Upper lobe of right lung (tissue), 1 donor: ENCODE data around the gene NDUFAF8. TPM values are rescaled to one million over a fixed set of nuclear protein-coding genes. Genes with fewer than 3 reads are reported as not detected.
A peak's percentile ranks its signal among the peaks of the same experiment; 100 is the strongest.

ENCODE experiments used
- ATAC-seq: fragments of 200-7000 bp; cut with Tn5 transposase; one replicate; pipeline ENCODE4 v1.9.1; 2020; ENCODE audit warnings: mild to moderate bottlenecking, moderate library complexity
- DNase-seq: peaks from one replicate; pipeline ENCODE4 v3.0.0-alpha.2; 2020
- H3K27ac ChIP-seq: fragments of 200-600 bp; one replicate; pipeline ENCODE4 v1.8.0; 2022
- H3K27me3 ChIP-seq: fragments of 200-600 bp; one replicate; pipeline ENCODE4 v1.8.0; 2022; ENCODE audit warnings: mild to moderate bottlenecking
- H3K36me3 ChIP-seq: fragments of 200-600 bp; one replicate; pipeline ENCODE4 v1.8.0; 2022
- H3K4me1 ChIP-seq: fragments of 200-600 bp; one replicate; pipeline ENCODE4 v1.8.0; 2022
- H3K4me3 ChIP-seq: fragments of 200-600 bp; one replicate; pipeline ENCODE4 v1.8.0; 2022; ENCODE audit warnings: mild to moderate bottlenecking
- H3K9me3 ChIP-seq: fragments of 200-600 bp; one replicate; pipeline ENCODE4 v1.8.0; 2022
- CTCF ChIP-seq: fragments of 200-600 bp; IDR thresholded peaks from one replicate; pipeline ENCODE4 v1.8.0; 2022; ENCODE audit warnings: antibody characterized with exemption
- intact Hi-C: fragments of 100-400 bp; cut with DNase I; formaldehyde crosslinking; loops from one replicate; pipeline ENCODE4 v1.11.0; 2022
- total RNA-seq: library from RNA; stranded (reverse); fragmentation: NEBNext Ultra II Directional; extraction: Animal tissue kit (Norgen Biotek cat#: 25700); gene quantifications from one replicate; pipeline ENCODE4 v1.2.1, GENCODE V29; 2021
- donor health status: DM: no; HTN: yes; CAD: no; lungs with severe emphysema.

NDUFAF8 gene
- total RNA-seq, 1 donor from 2014 or later = 32.6 TPM

GRCh38 chr17:81277421-81277820, 38.3 kb downstream of the NDUFAF8 start:
- Histone ChIP-seq H3K9me3 (no peaks in the 10 kb centered on the region), H3K27me3 (no peaks in the 10 kb centered on the region), H3K4me1 (peaks cover 11% of the 10 kb centered on the region), H3K27ac (peak overlapping the region; percentile 65), H3K36me3 (peaks cover 66% of the 10 kb centered on the region), H3K4me3 (peak overlapping the region; percentile 35)
- ATAC-seq (peak; percentile 82), DNase-seq (peak; percentile 84)
- intact Hi-C loops = no loop called here
- TF ChIP-seq CTCF = no peak

- peak; percentile 39 for ATAC-seq
Observed at GRCh38 chr17:81277946-81278693, 39.0 kb downstream of the NDUFAF8 start.

GRCh38 chr17:81278831-81279230, 39.7 kb downstream of the NDUFAF8 start:
- Histone ChIP-seq H3K27ac (peak overlapping the region; percentile 65), H3K36me3 (peaks cover 67% of the 10 kb centered on the region), H3K4me1 (peaks cover 11% of the 10 kb centered on the region), H3K9me3 (no peaks in the 10 kb centered on the region), H3K4me3 (no peak overlapping the region), H3K27me3 (no peaks in the 10 kb centered on the region)
- TF ChIP-seq CTCF = no peak
- DNase-seq (no peak), ATAC-seq (no peak)
- intact Hi-C loops = no loop called here

More at GRCh38 chr17:81277946-81278693, 39.0 kb downstream of the NDUFAF8 start:
- no peaks in the 10 kb centered on the region for H3K27me3 ChIP-seq
- DNase-seq = no peak
- TF ChIP-seq CTCF = no peak
- no peaks in the 10 kb centered on the region for H3K9me3 ChIP-seq
- H3K4me3 ChIP-seq = peak overlapping the region; percentile 35
- intact Hi-C loops = no loop called here
- peaks cover 11% of the 10 kb centered on the region for H3K4me1 ChIP-seq
- peak overlapping the region; percentile 65 for H3K27ac ChIP-seq
- H3K36me3 ChIP-seq = peaks cover 66% of the 10 kb centered on the region

GRCh38 chr17:81279278-81280275, 40.5 kb downstream of the NDUFAF8 start:
- peaks cover 64% of the 10 kb centered on the region for H3K36me3 ChIP-seq
- no peak overlapping the region for H3K4me3 ChIP-seq
- no peaks in the 10 kb centered on the region for H3K27me3 ChIP-seq
- peaks cover 11% of the 10 kb centered on the region for H3K4me1 ChIP-seq
- no peak for TF ChIP-seq CTCF
- peak overlapping the region; percentile 65 for H3K27ac ChIP-seq
- ATAC-seq = no peak
- no peak for DNase-seq
- H3K9me3 ChIP-seq = no peaks in the 10 kb centered on the region
- intact Hi-C loops = no loop called here

GRCh38 chr17:81280571-81280970, 41.5 kb downstream of the NDUFAF8 start:
- peaks cover 57% of the 10 kb centered on the region for H3K36me3 ChIP-seq
- no peak for TF ChIP-seq CTCF
- H3K27me3 ChIP-seq = no peaks in the 10 kb centered on the region
- no peak for DNase-seq
- H3K4me1 ChIP-seq = peaks cover 18% of the 10 kb centered on the region
- ATAC-seq = no peak
- H3K4me3 ChIP-seq = no peak overlapping the region
- no peak overlapping the region for H3K27ac ChIP-seq
- no peaks in the 10 kb centered on the region for H3K9me3 ChIP-seq
- intact Hi-C loops = no loop called here
